Measurements from ENCODE around the gene NFU1. TPM values are rescaled to one million over a fixed set of nuclear protein-coding genes. Genes with fewer than 3 reads are reported as not detected.

Gene NFU1
- 17.2 and 25.9 TPM in 2 replicates for total RNA-seq

DNA sequence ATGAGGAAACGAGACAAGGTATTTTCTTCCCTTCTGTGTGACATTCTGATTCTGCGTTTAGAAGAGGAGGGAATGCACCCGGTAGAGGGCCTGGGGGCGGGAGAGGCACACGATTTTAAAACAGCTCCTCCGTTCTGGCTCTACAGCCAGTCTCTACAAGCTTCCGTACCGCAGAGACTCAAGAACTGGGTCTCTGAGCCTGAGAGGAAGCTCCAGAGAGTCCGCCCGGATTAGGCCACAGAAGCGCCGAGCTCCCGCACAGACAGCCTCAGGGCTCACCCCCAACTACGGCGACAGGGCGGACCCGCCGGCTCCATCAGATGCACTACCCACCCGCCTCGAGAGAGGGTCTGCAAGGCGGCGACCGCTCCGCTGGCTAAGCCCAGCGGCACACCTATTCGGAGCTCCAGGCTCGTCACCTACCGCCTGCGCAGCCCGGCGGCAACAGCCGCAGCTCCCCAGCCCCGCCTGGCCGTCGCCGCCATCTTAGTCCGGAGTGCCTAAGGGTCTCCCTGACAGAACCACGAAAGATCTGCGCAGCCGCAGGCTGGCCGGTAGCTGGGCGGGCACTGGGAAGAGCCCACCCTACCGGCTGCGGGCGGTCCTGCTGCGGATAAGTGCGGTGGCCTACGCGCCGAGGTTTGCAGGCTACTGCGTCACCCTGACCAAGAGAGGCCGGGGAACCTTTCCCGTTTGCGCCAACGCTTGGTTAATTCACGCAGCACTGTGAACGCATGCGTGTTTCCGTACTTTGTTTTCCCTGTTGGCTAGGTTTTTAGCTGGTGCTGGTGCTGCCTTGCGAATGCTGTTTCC lies at the start of gene NFU1:
Gene NFU1 (minus strand): TSS at position 498 of the 813 bp plus-strand sequence. CDS start 13 bp downstream, at position 485.

GRCh38 chr2:69386789-69387734 lies 50.2 kb downstream of the NFU1 start, which contains the start of gene GFPT1:
Gene GFPT1 (minus strand): TSS chr2:69387227. CDS start chr2:69387071, 156 bp downstream.

Other genes starting within 250 kb of the NFU1 start
- gene GFPT1, start 50.2 kb downstream of the NFU1 start, total RNA-seq: 25.4 and 30.8 TPM in 2 replicates
- gene AAK1, start 206.3 kb upstream of the NFU1 start, total RNA-seq: 29.9 and 30.1 TPM in 2 replicates